Measurements from ENCODE around the gene CACNA1H.

DNA sequence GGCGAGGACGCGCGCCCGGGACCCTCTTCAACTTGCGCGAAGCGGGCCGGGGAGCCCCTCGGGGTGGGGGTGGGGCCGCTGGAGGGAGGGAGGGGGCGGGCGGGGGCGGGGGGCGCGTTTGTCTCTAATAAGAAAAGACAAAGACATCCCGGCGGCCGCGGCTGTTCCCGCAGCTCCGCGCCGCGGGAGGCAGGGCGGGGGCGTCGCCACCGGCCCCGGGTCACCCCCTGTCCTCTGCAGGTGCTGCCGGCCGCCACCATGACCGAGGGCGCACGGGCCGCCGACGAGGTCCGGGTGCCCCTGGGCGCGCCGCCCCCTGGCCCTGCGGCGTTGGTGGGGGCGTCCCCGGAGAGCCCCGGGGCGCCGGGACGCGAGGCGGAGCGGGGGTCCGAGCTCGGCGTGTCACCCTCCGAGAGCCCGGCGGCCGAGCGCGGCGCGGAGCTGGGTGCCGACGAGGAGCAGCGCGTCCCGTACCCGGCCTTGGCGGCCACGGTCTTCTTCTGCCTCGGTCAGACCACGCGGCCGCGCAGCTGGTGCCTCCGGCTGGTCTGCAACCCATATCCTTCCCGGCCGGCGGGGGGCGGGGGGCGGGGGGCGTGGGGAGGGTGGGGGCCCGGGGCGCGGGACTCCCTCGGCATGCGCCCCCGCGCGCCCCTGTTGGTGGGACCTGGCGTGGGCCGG is 714 bp downstream of the CACNA1H start:
- TF ChIP-seq, protein P1, sequence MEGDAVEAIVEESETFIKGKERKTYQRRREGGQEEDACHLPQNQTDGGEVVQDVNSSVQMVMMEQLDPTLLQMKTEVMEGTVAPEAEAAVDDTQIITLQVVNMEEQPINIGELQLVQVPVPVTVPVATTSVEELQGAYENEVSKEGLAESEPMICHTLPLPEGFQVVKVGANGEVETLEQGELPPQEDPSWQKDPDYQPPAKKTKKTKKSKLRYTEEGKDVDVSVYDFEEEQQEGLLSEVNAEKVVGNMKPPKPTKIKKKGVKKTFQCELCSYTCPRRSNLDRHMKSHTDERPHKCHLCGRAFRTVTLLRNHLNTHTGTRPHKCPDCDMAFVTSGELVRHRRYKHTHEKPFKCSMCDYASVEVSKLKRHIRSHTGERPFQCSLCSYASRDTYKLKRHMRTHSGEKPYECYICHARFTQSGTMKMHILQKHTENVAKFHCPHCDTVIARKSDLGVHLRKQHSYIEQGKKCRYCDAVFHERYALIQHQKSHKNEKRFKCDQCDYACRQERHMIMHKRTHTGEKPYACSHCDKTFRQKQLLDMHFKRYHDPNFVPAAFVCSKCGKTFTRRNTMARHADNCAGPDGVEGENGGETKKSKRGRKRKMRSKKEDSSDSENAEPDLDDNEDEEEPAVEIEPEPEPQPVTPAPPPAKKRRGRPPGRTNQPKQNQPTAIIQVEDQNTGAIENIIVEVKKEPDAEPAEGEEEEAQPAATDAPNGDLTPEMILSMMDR (IDR thresholded peaks at IDR 0.05) = no peak
- TF ChIP-seq EZH2 (IDR thresholded peaks at IDR 0.05) = no peak
